LoVo (cell line): ENCODE data around the gene LRRC8D.

Experiments used
- DNase-seq: peaks from one replicate; pipeline ENCODE4 v3.0.0-alpha.2; 2016; ENCODE audit warnings: low spot score

LRRC8D gene

GRCh38 chr1:89871768-89872473, 51.1 kb downstream of the LRRC8D start:
- no peak for DNase-seq

GRCh38 chr1:89872567-89872966, 51.7 kb downstream of the LRRC8D start:
- no peak for DNase-seq

- DNase-seq: no peak
Measured at GRCh38 chr1:89873288-89873687, 52.5 kb downstream of the LRRC8D start.

GRCh38 chr1:89873770-89874169, 52.9 kb downstream of the LRRC8D start:
- DNase-seq: no peak

- DNase-seq: no peak
Measured at GRCh38 chr1:89876463-89876862, 55.6 kb downstream of the LRRC8D start.

GRCh38 chr1:89877756-89878155, 56.9 kb downstream of the LRRC8D start:
- no peak for DNase-seq

- no peak for DNase-seq
Measured at GRCh38 chr1:89878256-89878655, 57.4 kb downstream of the LRRC8D start.

GRCh38 chr1:89880679-89881078, 59.8 kb downstream of the LRRC8D start:
- no peak for DNase-seq

GRCh38 chr1:89881415-89882058, 60.7 kb downstream of the LRRC8D start:
- DNase-seq: no peak

- no peak for DNase-seq
Measured at GRCh38 chr1:89882348-89883029, 61.7 kb downstream of the LRRC8D start.

- no peak for DNase-seq
Measured at GRCh38 chr1:89883030-89883379, 62.2 kb downstream of the LRRC8D start.

- no peak for DNase-seq
Measured at GRCh38 chr1:89884718-89885596, 64.1 kb downstream of the LRRC8D start.

- DNase-seq: no peak
Measured at GRCh38 chr1:89887270-89887669, 66.4 kb downstream of the LRRC8D start.

- DNase-seq: no peak
Measured at GRCh38 chr1:89887713-89888112, 66.9 kb downstream of the LRRC8D start.

- no peak for DNase-seq
Measured at GRCh38 chr1:89888480-89889322, 67.9 kb downstream of the LRRC8D start.

- DNase-seq: no peak
Measured at GRCh38 chr1:89889323-89889615, 68.4 kb downstream of the LRRC8D start.

- DNase-seq: peak; percentile 67
Measured at GRCh38 chr1:89890085-89890752, 69.4 kb downstream of the LRRC8D start.

GRCh38 chr1:89892816-89893215, 72.0 kb downstream of the LRRC8D start:
- DNase-seq: no peak

- DNase-seq: no peak
Measured at GRCh38 chr1:89894210-89895201, 73.7 kb downstream of the LRRC8D start.
